K562 (cell line): ENCODE data around the gene DAPK3. TPM values are rescaled to one million over a fixed set of nuclear protein-coding genes. Genes with fewer than 3 reads are reported as not detected.

Source experiments
- ATAC-seq: fragments of 200-7000 bp; cut with Tn5 transposase; 3 replicates; pipeline ENCODE4 v1.9.1; 2020; ENCODE audit warnings: moderate library complexity
- BruUV-seq: library from RNA; stranded (reverse); fragments of 400-500 nt; replicated peaks from 2 replicates; lab custom pipeline; 2021; lab: Mats Ljungman, UMichigan
- CTCF ChIA-PET: fragments of 300-600 bp; formaldehyde crosslinking; extraction: SDS; loops from one replicate; lab custom pipeline; 2021; ENCODE audit warnings: low intra/inter-chr PET ratio; lab: Yijun Ruan, JAX
- POLR2A ChIA-PET: fragments of 300-600, 350-650 bp; sonication (Branson Sonifier 250); formaldehyde crosslinking; extraction: SDS; loops from one replicate; lab custom pipeline; 2021; ENCODE audit warnings: antibody characterized with exemption, inconsistent platforms; lab: Yijun Ruan, JAX
- DNase-seq, 4 experiments: peaks; one replicate each; pipeline versions ENCODE4 v3.0.0 to v3.0.0-alpha.2; 2011 to 2018; ENCODE audit warnings: low spot score in 3 of 4, mixed read lengths in 3 of 4; ENCODE audit errors: extremely low read depth in 1 of 4
- FAIRE-seq: peaks from 2 replicates; lab custom pipeline; 2011; peaks lifted over from hg19 to GRCh38; lab: Jason Lieb, UNC
- H2AFZ ChIP-seq: 2 replicates; pipeline ENCODE4 v1.6.0; 2011; ENCODE audit warnings: low read depth, low read length, control low read depth, inconsistent platforms
- H3K27ac ChIP-seq: fragments of 200-600 bp; 3 replicates; pipeline ENCODE4 v1.8.0; 2011; ENCODE audit warnings: low read depth, mild to moderate bottlenecking, control low read depth, inconsistent platforms, low read length, moderate library complexity, mixed read lengths; ENCODE audit errors: extremely low read depth
- H3K27me3 ChIP-seq, 2 experiments: fragments of 300-600 bp in 1 of 2; 2 replicates in 1 of 2; 3 replicates in 1 of 2; pipeline versions ENCODE4 v1.6.0 to v1.8.0; 2011; ENCODE audit warnings: inconsistent platforms in 2 of 2, low read length in 2 of 2, mild to moderate bottlenecking in 1 of 2, mixed read lengths in 1 of 2, moderate library complexity in 1 of 2; ENCODE audit not compliant: control insufficient read depth in 2 of 2, insufficient read depth in 2 of 2
- H3K36me3 ChIP-seq: fragments of 300-600 bp; 3 replicates; pipeline ENCODE4 v1.8.0; 2011; ENCODE audit warnings: mild to moderate bottlenecking, low read length, inconsistent platforms; ENCODE audit not compliant: control insufficient read depth, insufficient read depth
- H3K4me1 ChIP-seq, 2 experiments: fragments of 200-600 bp in 1 of 2; replicated peaks in 1 of 2; 2 replicates in 1 of 2; 3 replicates in 1 of 2; pipeline versions ENCODE4 v1.5.1 to v1.8.0; 2011; ENCODE audit warnings: inconsistent platforms in 2 of 2, low read length in 2 of 2, mild to moderate bottlenecking in 1 of 2, mixed read lengths in 1 of 2, moderate library complexity in 1 of 2; ENCODE audit not compliant: control insufficient read depth in 2 of 2, insufficient read depth in 2 of 2
- H3K4me2 ChIP-seq: 2 replicates; pipeline ENCODE4 v1.6.1; 2011; ENCODE audit warnings: low read length, control low read depth, inconsistent platforms, mixed read lengths; ENCODE audit not compliant: insufficient read depth
- H3K4me3 ChIP-seq: fragments of 200-600 bp; sonication (generic), shearing (Covaris generic); 2 replicates; pipeline ENCODE4 v1.5.1; 2016; ENCODE audit warnings: control low read depth, inconsistent platforms
- H3K79me2 ChIP-seq: fragments of 200-600 bp; 3 replicates; pipeline ENCODE4 v1.8.0; 2011; ENCODE audit warnings: low read length, inconsistent platforms; ENCODE audit not compliant: control insufficient read depth, insufficient read depth
- H3K9ac ChIP-seq, 2 experiments: 2 replicates each; pipeline versions ENCODE4 v1.6.0 to v1.6.1; 2011; ENCODE audit warnings: low read depth in 2 of 2, low read length in 2 of 2, control low read depth in 1 of 2, inconsistent platforms in 1 of 2, mild to moderate bottlenecking in 1 of 2, mixed read lengths in 1 of 2; ENCODE audit not compliant: insufficient read depth in 1 of 2
- H3K9me1 ChIP-seq: one replicate; pipeline ENCODE4 v1.6.0; 2011; ENCODE audit warnings: inconsistent platforms, mild to moderate bottlenecking, low read length, moderate library complexity; ENCODE audit not compliant: control insufficient read depth, insufficient read depth
- H3K9me3 ChIP-seq: replicated peaks from 2 replicates; pipeline ENCODE4 v1.5.1; 2011; ENCODE audit warnings: low read depth, low read length, inconsistent platforms; ENCODE audit not compliant: control insufficient read depth, insufficient read depth
- H4K20me1 ChIP-seq: replicated peaks from 2 replicates; pipeline ENCODE4 v1.6.1; 2011; ENCODE audit warnings: low read length, inconsistent platforms, mixed read lengths; ENCODE audit not compliant: control insufficient read depth, insufficient read depth
- ATF3 ChIP-seq, 2 experiments: fragments of 450-650 bp in 1 of 2; sonication (generic) in 1 of 2; formaldehyde crosslinking in 1 of 2; IDR thresholded peaks in 1 of 2; conservative IDR thresholded peaks in 1 of 2; 2 replicates each; pipeline versions ENCODE4 v1.6.1 to v1.8.1; 2016 to 2023; ENCODE audit warnings: mild to moderate bottlenecking in 2 of 2, moderate library complexity in 2 of 2, inconsistent platforms in 1 of 2, missing genetic modification reagents in 1 of 2
- CBFB ChIP-seq: sonication (generic); formaldehyde crosslinking; IDR thresholded peaks from 2 replicates; pipeline ENCODE4 v1.4.0; 2020; ENCODE audit warnings: mild to moderate bottlenecking, missing genetic modification reagents
- CTCF ChIP-seq, 3 experiments: IDR thresholded peaks in 2 of 3; conservative IDR thresholded peaks in 1 of 3; 2 replicates each; pipeline ENCODE4 v1.5.1; 2011 to 2012; ENCODE audit warnings: low read length in 3 of 3, mild to moderate bottlenecking in 3 of 3, control low read depth in 2 of 3, improper control_type of control experiment in 1 of 3, inconsistent platforms in 1 of 3, low read depth in 1 of 3, mixed read lengths in 1 of 3, moderate library complexity in 1 of 3; ENCODE audit not compliant: insufficient read depth in 2 of 3
- DMBX1 ChIP-seq: fragments of 250-450 bp; sonication (Bioruptor Pico); IDR thresholded peaks from 2 replicates; pipeline ENCODE4 v1.8.0; 2022; ENCODE audit warnings: inconsistent platforms, mild to moderate bottlenecking, moderate library complexity, borderline replicate concordance
- MEIS2 ChIP-seq: fragments of 450-650 bp; IDR thresholded peaks from 2 replicates; pipeline ENCODE4 v1.6.1; 2014; ENCODE audit warnings: mild to moderate bottlenecking; ENCODE audit not compliant: partially characterized antibody
- NR3C1 ChIP-seq: sonication (generic); formaldehyde crosslinking; IDR thresholded peaks from 2 replicates; pipeline ENCODE4 v1.8.1; 2022; ENCODE audit warnings: missing genetic modification reagents
- PHB2 ChIP-seq: fragments of 450-650 bp; IDR thresholded peaks from 2 replicates; pipeline ENCODE4 v1.6.1; 2017; ENCODE audit warnings: low read depth
- POLR2AphosphoS5 ChIP-seq: IDR thresholded peaks from 2 replicates; pipeline ENCODE4 v1.6.1; 2011; ENCODE audit warnings: mild to moderate bottlenecking, low read depth, low read length, moderate library complexity; ENCODE audit not compliant: control insufficient read depth, insufficient read depth
- TEAD1 ChIP-seq, 2 experiments: fragments of 450-650 bp in 1 of 2; sonication (generic) in 1 of 2; formaldehyde crosslinking; IDR thresholded peaks; 2 replicates each; pipeline versions ENCODE4 v1.4.0 to v1.8.0; 2020 to 2022; ENCODE audit warnings: mild to moderate bottlenecking in 2 of 2, missing genetic modification reagents in 1 of 2
- ZBTB43 ChIP-seq: sonication (generic); formaldehyde crosslinking; IDR thresholded peaks from 2 replicates; pipeline ENCODE4 v1.8.0; 2023; ENCODE audit warnings: mild to moderate bottlenecking, missing genetic modification reagents
- ZNF232 ChIP-seq: sonication (generic); formaldehyde crosslinking; IDR thresholded peaks from 2 replicates; pipeline ENCODE4 v1.8.0; 2022; ENCODE audit warnings: mild to moderate bottlenecking, missing genetic modification reagents
- WGBS: fragments of 100-300 bp; shearing (Covaris generic); methylation state at CpG from one replicate; pipeline ENCODE4 v1.1.6; 2016; ENCODE audit warnings: low coverage, mixed read lengths; ENCODE audit not compliant: insufficient coverage; ENCODE audit errors: missing lambda C conversion rate; 5-methylcytosine and 5-hydroxymethylcytosine counted together
- in situ Hi-C: fragments of 300-500 bp; cut with MboI; formaldehyde crosslinking; loops from 4 replicates; pipeline ENCODE4 v1.15.0; 2018; ENCODE audit warnings: inconsistent platforms, mixed read lengths
- intact Hi-C: fragments of 100-400 bp; cut with micrococcal nuclease; formaldehyde crosslinking; loops from 2 replicates; pipeline ENCODE4 v1.14.2; 2022
- polyA plus RNA-seq, 8 experiments: library from polyadenylated mRNA; depleted of rRNA in 4 of 8; stranded (reverse) in 5 of 8; unstranded in 3 of 8; fragments of >200 nt; fragmentation: Nextera tagmentation in 2 of 8; fragmentation: Illumina TruSeq in 1 of 8; extraction: Ambion mirVana in 2 of 8; extraction: Trizol in 1 of 8; gene quantifications; 2 replicates each; pipeline versions ENCODE4 v1.2.1 to v1.2.3, GENCODE V29; 2011 to 2014; ENCODE audit warnings: inconsistent platforms in 1 of 8, missing spikeins in 1 of 8
- total RNA-seq, 7 experiments: library from RNA; depleted of rRNA in 6 of 7; stranded (reverse); fragments of >200 nt in 6 of 7; fragmentation: Illumina TruSeq in 2 of 7; extraction: Trizol in 2 of 7; gene quantifications; 2 replicates each; pipeline versions ENCODE4 v1.2.1 to v1.2.3, GENCODE V29; 2011 to 2021; ENCODE audit warnings: low replicate concordance in 1 of 7
- TF ChIP-seq, protein P1 (sequence below), 2 experiments: fragments of 250-450 bp in 1 of 2; fragments of 450-650 bp in 1 of 2; sonication (Bioruptor Pico) in 1 of 2; IDR thresholded peaks; 2 replicates each; pipeline versions ENCODE4 v1.6.1 to v1.8.0; 2016 to 2021; ENCODE audit warnings: mild to moderate bottlenecking in 2 of 2, moderate library complexity in 2 of 2, missing compliant biosample characterization in 1 of 2, missing genetic modification characterization in 1 of 2
- TF ChIP-seq, protein P2 (sequence below): fragments of 450-650 bp; IDR thresholded peaks from 2 replicates; pipeline ENCODE4 v1.6.1; 2017; ENCODE audit warnings: mild to moderate bottlenecking, moderate library complexity

Gene DAPK3
- total and polyA plus RNA-seq, 9 of the 15 experiments (the other 6 are each of a cell fraction or from before 2014, with no cell fraction given) = 0.14 to 63.4 (median 25.0) TPM

DNA sequence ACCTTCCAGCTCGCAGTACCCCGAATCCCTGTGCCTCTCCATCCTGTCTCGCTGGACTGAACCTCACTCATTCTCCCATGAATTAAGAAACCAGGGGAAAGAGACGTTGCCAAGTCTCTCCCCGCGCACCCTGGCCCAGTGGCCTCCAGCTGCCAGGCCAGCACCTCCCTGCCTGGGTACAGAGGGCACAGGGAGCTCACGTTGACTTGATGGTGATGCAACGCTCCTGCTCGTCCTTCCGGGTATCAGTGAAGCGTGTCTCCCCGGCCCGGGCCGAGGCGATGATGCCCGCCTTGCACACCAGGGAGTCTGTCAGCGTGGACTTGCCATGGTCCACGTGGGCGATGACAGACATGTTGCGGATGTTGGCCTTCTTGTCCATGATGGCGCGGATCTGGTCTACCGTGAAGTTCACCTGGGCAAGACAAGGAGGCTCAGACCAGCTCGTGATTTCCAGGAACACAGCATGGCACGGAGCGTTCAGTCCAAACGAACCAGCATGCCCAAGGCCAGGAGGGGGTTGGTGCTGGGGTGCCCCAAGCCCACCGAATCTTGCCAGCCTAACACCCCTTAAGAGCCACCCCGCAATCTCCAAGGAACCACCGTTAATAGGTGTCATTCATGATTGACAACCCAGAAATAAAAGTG lies 13.2 kb upstream of the DAPK3 start:
- in situ Hi-C loops = loop anchor here (5.0 kb wide), 1 partner anchor 218 kb away; no protein-coding TSS in a partner anchor
- no peak for FAIRE-seq
- POLR2A ChIA-PET = interaction anchor here (0.6 to 9.7 kb wide), 16 partner anchors 8 to 418 kb away, joined by 3 to 215 read pairs (median 4); partner anchors contain the start of genes ATCAY, CHAF1A, DAPK3 and GIPC3
- TF ChIP-seq NR3C1 (CRISPR knock-in tag) (peak; percentile 65; the same call in 1 of the 2 replicates), CTCF (IDR thresholded peaks at IDR 0.05 in 2 of 3, conservative IDR thresholded peaks at IDR 0.05 in 1 of 3; ENCODE audit: insufficient read depth in 2 of 3, low read depth in 1 of 3, low read length in 3 of 3) (no peak), TEAD1 (CRISPR knock-in tag; IDR thresholded peaks at IDR 0.05) (peak in 1 of 2 experiments; percentile 38; a peak in 1 of 4 replicates), ZNF232 (CRISPR knock-in tag) (0 out of 2 replicates have a peak, but pooled peaks have one; percentile 73), PHB2 (no peak), DMBX1 (no peak), POLR2AphosphoS5 (peak; percentile 33; the same call in 1 of the 2 replicates), ATF3 (IDR thresholded peaks at IDR 0.05) (peak; percentile 77), ATF3 (CRISPR knock-in tag; conservative IDR thresholded peaks at IDR 0.05) (no peak), MEIS2 (peak; percentile 33), CBFB (CRISPR knock-in tag) (peak; percentile 75; the same call in 1 of the 2 replicates), ZBTB43 (CRISPR knock-in tag) (no peak)
- TF ChIP-seq, protein P1, sequence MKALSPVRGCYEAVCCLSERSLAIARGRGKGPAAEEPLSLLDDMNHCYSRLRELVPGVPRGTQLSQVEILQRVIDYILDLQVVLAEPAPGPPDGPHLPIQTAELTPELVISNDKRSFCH (CRISPR knock-in tag; IDR thresholded peaks at IDR 0.05) = no peak
- TF ChIP-seq, protein P1 (tag; IDR thresholded peaks at IDR 0.05) = 0 out of 2 replicates have a peak, but pooled peaks have one; percentile 42
- TF ChIP-seq, protein P2, sequence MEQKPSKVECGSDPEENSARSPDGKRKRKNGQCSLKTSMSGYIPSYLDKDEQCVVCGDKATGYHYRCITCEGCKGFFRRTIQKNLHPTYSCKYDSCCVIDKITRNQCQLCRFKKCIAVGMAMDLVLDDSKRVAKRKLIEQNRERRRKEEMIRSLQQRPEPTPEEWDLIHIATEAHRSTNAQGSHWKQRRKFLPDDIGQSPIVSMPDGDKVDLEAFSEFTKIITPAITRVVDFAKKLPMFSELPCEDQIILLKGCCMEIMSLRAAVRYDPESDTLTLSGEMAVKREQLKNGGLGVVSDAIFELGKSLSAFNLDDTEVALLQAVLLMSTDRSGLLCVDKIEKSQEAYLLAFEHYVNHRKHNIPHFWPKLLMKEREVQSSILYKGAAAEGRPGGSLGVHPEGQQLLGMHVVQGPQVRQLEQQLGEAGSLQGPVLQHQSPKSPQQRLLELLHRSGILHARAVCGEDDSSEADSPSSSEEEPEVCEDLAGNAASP = no peak

More for the DNA sequence above, 13.2 kb upstream of the DAPK3 start:
- H3K4me2 ChIP-seq = peak overlapping the region; percentile 100
- DNase-seq (peak in 3 of 4 experiments; percentile 27 to 58 (median 53)), ATAC-seq (peak; percentile 3; the same call in 1 of the 3 replicates)
- H3K27ac ChIP-seq = peak overlapping the region; percentile 99
- 2% methylated on average over 30 of the region's 30 CpGs for WGBS
- CTCF ChIA-PET = interaction anchor here (0.9 kb wide), 1 partner anchor 13 kb away, joined by 3 read pairs; the partner anchor contains the start of gene DAPK3
- peaks cover 25 to 68% of the 10 kb centered on the region in 2 experiments; a peak in 4 of 5 replicates for H3K4me1 ChIP-seq
- H4K20me1 ChIP-seq = peaks cover 61% of the 10 kb centered on the region
- peak overlapping the region; percentile 97 to 100 for H3K9ac ChIP-seq
- no peaks in the 10 kb centered on the region for H3K27me3 ChIP-seq
- no peak overlapping the region for H2AFZ ChIP-seq
- no peaks in the 10 kb centered on the region for H3K9me3 ChIP-seq
- H3K4me3 ChIP-seq = peak overlapping the region; percentile 99
- H3K36me3 ChIP-seq = peaks cover 61% of the 10 kb centered on the region
- intact Hi-C loops = no loop called here
- H3K9me1 ChIP-seq = peaks cover 22% of the 10 kb centered on the region
- BruUV-seq = no TSS peak
- H3K79me2 ChIP-seq = peaks cover 63% of the 10 kb centered on the region
